PC-3 (cell line): Measurements from ENCODE around the gene HMGCLL1. TPM values are rescaled to one million over a fixed set of nuclear protein-coding genes. Genes with fewer than 3 reads are reported as not detected.

Experiments used
- ATAC-seq: fragments of 200-7000 bp; cut with Tn5 transposase; 2 replicates; pipeline ENCODE4 v1.9.1; 2020; ENCODE audit warnings: mild to moderate bottlenecking, moderate library complexity
- BruUV-seq: library from RNA; stranded (reverse); fragments of 400-500 nt; replicated peaks from 2 replicates; lab custom pipeline; 2021; lab: Mats Ljungman, UMichigan
- CTCF ChIA-PET: fragments of 300-600 bp; sonication (Branson Sonifier 250); formaldehyde crosslinking; loops from one replicate; lab custom pipeline; 2022; ENCODE audit warnings: antibody characterized with exemption; lab: Charles Lee
- POLR2A ChIA-PET: fragments of 300-600 bp; sonication (Branson Sonifier 250); formaldehyde crosslinking; loops from one replicate; lab custom pipeline; 2022; ENCODE audit warnings: antibody characterized with exemption; ENCODE audit not compliant: unreplicated experiment; lab: Charles Lee
- DNase-seq: peaks from one replicate; pipeline ENCODE4 v3.0.0-alpha.2; 2015
- H2AFZ ChIP-seq: fragments of 300-600 bp; sonication (generic); 2 replicates; pipeline ENCODE4 v1.6.0; 2016; ENCODE audit warnings: antibody characterized with exemption, low read length
- H3F3A ChIP-seq: fragments of 300-600 bp; sonication (generic); one replicate; pipeline ENCODE4 v1.6.0; 2017; ENCODE audit warnings: antibody characterized with exemption, low read length, control low read depth, mild to moderate bottlenecking; ENCODE audit not compliant: unreplicated experiment
- H3K27ac ChIP-seq: fragments of 300-600 bp; sonication (generic); 2 replicates; pipeline ENCODE4 v1.5.1; 2016; ENCODE audit warnings: mild to moderate bottlenecking, low read length
- H3K27me3 ChIP-seq: fragments of 300-600 bp; sonication (generic); 2 replicates; pipeline ENCODE4 v1.6.1; 2016; ENCODE audit warnings: low read length, mixed read lengths
- H3K36me3 ChIP-seq: fragments of 300-600 bp; sonication (generic); 2 replicates; pipeline ENCODE4 v1.6.1; 2016; ENCODE audit warnings: low read depth, mixed run types, low read length, mixed read lengths
- H3K4me1 ChIP-seq: fragments of 300-600 bp; sonication (generic); 2 replicates; pipeline ENCODE4 v1.5.1; 2016; ENCODE audit warnings: low read length; ENCODE audit not compliant: insufficient read depth
- H3K4me2 ChIP-seq: fragments of 300-600 bp; sonication (generic); 2 replicates; pipeline ENCODE4 v1.6.0; 2016; ENCODE audit warnings: low read length
- H3K4me3 ChIP-seq: fragments of 300-600 bp; sonication (generic); 2 replicates; pipeline ENCODE4 v1.5.1; 2016; ENCODE audit warnings: mild to moderate bottlenecking, low read length, mixed read lengths
- H3K79me2 ChIP-seq: fragments of 300-600 bp; sonication (generic); 2 replicates; pipeline ENCODE4 v1.6.1; 2017; ENCODE audit warnings: low read length, mixed read lengths
- H3K9ac ChIP-seq: fragments of 300-600 bp; sonication (generic); 2 replicates; pipeline ENCODE4 v1.6.0; 2016; ENCODE audit warnings: mild to moderate bottlenecking, low read length
- H3K9me2 ChIP-seq: fragments of 300-600 bp; sonication (generic); replicated peaks from 2 replicates; pipeline ENCODE4 v1.6.1; 2016; ENCODE audit warnings: mixed run types, low read length, mixed read lengths
- H3K9me3 ChIP-seq: fragments of 300-600 bp; sonication (generic); 2 replicates; pipeline ENCODE4 v1.6.1; 2016; ENCODE audit warnings: low read length, mixed read lengths
- H4K20me1 ChIP-seq: fragments of 300-600 bp; sonication (generic); 2 replicates; pipeline ENCODE4 v1.6.1; 2016; ENCODE audit warnings: low read length, mixed read lengths
- CTCF ChIP-seq: fragments of 300-600 bp; sonication (generic); conservative IDR thresholded peaks from 2 replicates; pipeline ENCODE4 v1.5.1; 2017; ENCODE audit warnings: antibody characterized with exemption, low read depth, mild to moderate bottlenecking, low read length
- EZH2 ChIP-seq: fragments of 300-600 bp; sonication (generic); IDR thresholded peaks from one replicate; pipeline ENCODE4 v1.6.1; 2017; ENCODE audit warnings: antibody characterized with exemption, mild to moderate bottlenecking, low read length; ENCODE audit not compliant: unreplicated experiment
- EZH2phosphoT487 ChIP-seq: fragments of 300-600 bp; sonication (generic); IDR thresholded peaks from 2 replicates; pipeline ENCODE4 v1.6.1; 2018; ENCODE audit warnings: mild to moderate bottlenecking, antibody characterized with exemption, low read length, borderline replicate concordance
- intact Hi-C: fragments of 100-400 bp; cut with micrococcal nuclease; formaldehyde crosslinking; loops from 2 replicates; pipeline ENCODE4 v1.9.0; 2023
- total RNA-seq: library from RNA; depleted of rRNA; stranded (reverse); fragments of >200 nt; gene quantifications from 2 replicates; pipeline ENCODE4 v1.2.3, GENCODE V29; 2014

HMGCLL1 gene
- total RNA-seq, 1 experiment from 2014 or later = not detected

- Histone ChIP-seq H2AFZ (no peak overlapping the region), H3K4me2 (no peak overlapping the region), H3K9me3 (no peaks in the 10 kb centered on the region), H3K9me2 (no peaks in the 10 kb centered on the region), H3K36me3 (no peaks in the 10 kb centered on the region), H3K4me1 (no peaks in the 10 kb centered on the region), H3F3A (no peaks in the 10 kb centered on the region), H3K27me3 (no peaks in the 10 kb centered on the region), H3K4me3 (no peak overlapping the region), H3K9ac (no peak overlapping the region), H4K20me1 (no peaks in the 10 kb centered on the region), H3K27ac (no peak overlapping the region), H3K79me2 (no peaks in the 10 kb centered on the region)
- POLR2A ChIA-PET = no interaction called here
- intact Hi-C loops = loop anchor here (5.0 kb wide), 1 partner anchor 342 kb away; no protein-coding TSS in a partner anchor
- no TSS peak for BruUV-seq
- CTCF ChIA-PET = no interaction called here
- TF ChIP-seq EZH2 (no peak), EZH2phosphoT487 (no peak), CTCF (no peak)
- DNase-seq (no peak), ATAC-seq (no peak)
Measured at GRCh38 chr6:55545791-55546190, 33.2 kb downstream of the HMGCLL1 start.

DNA sequence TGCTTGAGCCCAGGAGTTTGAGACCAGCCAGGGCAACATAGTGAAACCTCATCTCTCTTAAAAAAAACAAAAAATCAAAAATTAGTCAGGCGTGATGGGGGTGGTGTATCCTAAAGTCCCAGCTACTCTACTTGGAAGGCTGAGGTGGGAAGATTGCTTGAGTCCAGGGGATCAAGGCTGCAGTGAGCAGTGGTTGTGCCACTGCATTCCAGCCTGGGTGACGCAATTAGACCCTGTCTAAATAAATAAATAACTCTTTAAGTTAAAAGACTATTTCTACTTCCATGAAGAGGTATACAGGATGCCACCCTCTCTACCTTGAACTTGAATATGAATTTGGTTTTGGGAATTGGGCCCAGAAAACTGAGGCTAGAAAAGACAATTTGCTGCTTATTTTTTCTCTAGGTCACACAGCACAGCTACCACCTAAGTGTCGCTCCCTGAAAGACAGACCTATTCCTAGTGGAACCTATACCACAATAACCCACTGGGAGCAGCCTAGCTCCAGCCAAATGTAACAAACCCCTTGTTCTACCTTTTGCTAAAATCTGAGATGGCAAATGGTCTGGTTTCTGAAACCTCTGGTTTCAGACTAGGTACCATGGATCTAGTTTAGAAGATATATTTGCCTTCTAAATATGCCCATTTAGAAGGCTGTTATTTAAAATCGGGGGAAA is 35.2 kb downstream of the HMGCLL1 start:
- ChIA-PET CTCF (no interaction called here), POLR2A (no interaction called here)
- intact Hi-C loops = no loop called here
- BruUV-seq = no TSS peak
- Histone ChIP-seq H3K27me3 (no peaks in the 10 kb centered on the region), H3K9me2 (no peaks in the 10 kb centered on the region), H3K4me2 (no peak overlapping the region), H3K27ac (no peak overlapping the region), H3K4me3 (no peak overlapping the region), H3K9me3 (no peaks in the 10 kb centered on the region), H3K36me3 (no peaks in the 10 kb centered on the region), H3K9ac (no peak overlapping the region), H3F3A (no peaks in the 10 kb centered on the region), H3K79me2 (no peaks in the 10 kb centered on the region), H3K4me1 (no peaks in the 10 kb centered on the region), H2AFZ (no peak overlapping the region), H4K20me1 (no peaks in the 10 kb centered on the region)
- TF ChIP-seq EZH2phosphoT487 (no peak), CTCF (peak; percentile 50)
- ATAC-seq = peak; percentile 58; the same call in 1 of the 2 replicates
- peak; percentile 33 for DNase-seq

DNA sequence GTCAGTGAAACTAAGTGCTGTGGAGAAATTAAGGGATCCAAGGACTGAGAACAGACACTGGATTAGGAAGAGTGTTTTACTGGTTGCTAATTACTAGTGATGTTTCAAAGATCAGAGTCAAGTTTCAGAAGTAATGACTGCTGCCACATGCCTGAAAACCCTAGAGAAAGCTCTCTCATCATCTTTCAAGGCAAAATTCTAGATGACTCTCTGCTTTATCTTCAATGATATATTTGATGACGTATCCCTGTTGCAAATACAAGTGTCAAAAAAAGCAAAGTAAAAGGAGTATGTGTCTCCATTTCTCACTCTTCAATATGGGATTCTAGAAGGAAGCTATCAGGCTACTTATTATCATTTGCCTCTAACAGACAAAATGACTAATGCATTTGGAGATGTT is 38.0 kb downstream of the HMGCLL1 start:
- H3K36me3 ChIP-seq = no peaks in the 10 kb centered on the region
- no peak overlapping the region for H3K4me3 ChIP-seq
- no peak overlapping the region for H2AFZ ChIP-seq
- H4K20me1 ChIP-seq = no peaks in the 10 kb centered on the region
- no peaks in the 10 kb centered on the region for H3K4me1 ChIP-seq
- POLR2A ChIA-PET = no interaction called here
- no peak for TF ChIP-seq EZH2
- no peak for TF ChIP-seq CTCF
- CTCF ChIA-PET = no interaction called here
- no peaks in the 10 kb centered on the region for H3K9me2 ChIP-seq
- BruUV-seq = no TSS peak
- no peak overlapping the region for H3K4me2 ChIP-seq
- no peaks in the 10 kb centered on the region for H3K27me3 ChIP-seq
- H3K9me3 ChIP-seq = no peaks in the 10 kb centered on the region
- intact Hi-C loops = no loop called here
- no peak overlapping the region for H3K9ac ChIP-seq
- H3K27ac ChIP-seq = no peak overlapping the region
- DNase-seq (no peak), ATAC-seq (no peak)
- H3F3A ChIP-seq = no peaks in the 10 kb centered on the region
- no peaks in the 10 kb centered on the region for H3K79me2 ChIP-seq
